HepG2 (cell line): ENCODE results near the gene PPRC1. TPM values are rescaled to one million over a fixed set of nuclear protein-coding genes. Genes with fewer than 3 reads are reported as not detected.

ENCODE experiments used
- ARNT ChIP-seq: fragments of 450-650 bp; IDR thresholded peaks from 2 replicates; pipeline ENCODE4 v1.6.1; 2017
- CAMTA2 ChIP-seq: sonication (generic); formaldehyde crosslinking; IDR thresholded peaks from 2 replicates; pipeline ENCODE4 v1.4.0; 2020; ENCODE audit warnings: mild to moderate bottlenecking, missing genetic modification reagents, borderline replicate concordance
- CCDC6 ChIP-seq: sonication (generic); formaldehyde crosslinking; IDR thresholded peaks from 2 replicates; pipeline ENCODE4 v1.8.1; 2022; ENCODE audit warnings: mild to moderate bottlenecking, missing genetic modification reagents, moderate library complexity
- CEBPG ChIP-seq: IDR thresholded peaks from 2 replicates; pipeline ENCODE4 v1.6.1; 2016
- HOXA9 ChIP-seq: sonication (generic); formaldehyde crosslinking; IDR thresholded peaks from 2 replicates; pipeline ENCODE4 v1.8.1; 2022; ENCODE audit warnings: missing genetic modification reagents, mild to moderate bottlenecking, moderate library complexity, borderline replicate concordance
- MAF1 ChIP-seq: sonication (generic); formaldehyde crosslinking; IDR thresholded peaks from 2 replicates; pipeline ENCODE4 v1.5.0; 2020; ENCODE audit warnings: missing genetic modification reagents, borderline replicate concordance
- NFIC ChIP-seq: IDR thresholded peaks from 2 replicates; pipeline ENCODE4 v1.6.1; 2012; ENCODE audit warnings: mild to moderate bottlenecking, low read length, inconsistent platforms
- RFX3 ChIP-seq: IDR thresholded peaks from 2 replicates; pipeline ENCODE4 v1.6.1; 2016; ENCODE audit warnings: missing biosample characterization, missing genetic modification reagents
- SMYD3 ChIP-seq: sonication (generic); formaldehyde crosslinking; IDR thresholded peaks from 2 replicates; pipeline ENCODE4 v1.8.1; 2023; ENCODE audit warnings: mild to moderate bottlenecking, missing genetic modification reagents
- TAF15 ChIP-seq: fragments of 200-400 bp; formaldehyde crosslinking; IDR thresholded peaks from one replicate; pipeline ENCODE4 v1.6.1; 2018; ENCODE audit warnings: mild to moderate bottlenecking, low read depth, low read length; ENCODE audit not compliant: poor library complexity, severe bottlenecking
- TBP ChIP-seq: sonication (generic); formaldehyde crosslinking; IDR thresholded peaks from 2 replicates; pipeline ENCODE4 v1.5.0; 2020; ENCODE audit warnings: missing genetic modification reagents
- TSC22D2 ChIP-seq: sonication (generic); formaldehyde crosslinking; IDR thresholded peaks from 2 replicates; pipeline ENCODE4 v1.5.1; 2020; ENCODE audit warnings: missing genetic modification reagents, mild to moderate bottlenecking, borderline replicate concordance
- ZFP1 ChIP-seq: IDR thresholded peaks from 2 replicates; pipeline ENCODE4 v1.6.1; 2016
- ZNF276 ChIP-seq: sonication (generic); formaldehyde crosslinking; IDR thresholded peaks from 2 replicates; pipeline ENCODE4 v1.4.0; 2020; ENCODE audit warnings: mild to moderate bottlenecking, low read depth, missing genetic modification reagents
- ZNF512 ChIP-seq: sonication (generic); formaldehyde crosslinking; IDR thresholded peaks from 2 replicates; pipeline ENCODE4 v1.4.0; 2020; ENCODE audit warnings: mild to moderate bottlenecking, missing genetic modification reagents
- ZNF703 ChIP-seq: sonication (generic); formaldehyde crosslinking; IDR thresholded peaks from 2 replicates; pipeline ENCODE4 v1.5.1; 2020; ENCODE audit warnings: missing genetic modification reagents, mild to moderate bottlenecking, moderate library complexity, borderline replicate concordance
- ZNF709 ChIP-seq: sonication (generic); formaldehyde crosslinking; IDR thresholded peaks from 2 replicates; pipeline ENCODE4 v1.5.0; 2020; ENCODE audit warnings: mild to moderate bottlenecking, missing genetic modification reagents
- ZNF761 ChIP-seq: sonication (generic); formaldehyde crosslinking; conservative IDR thresholded peaks from 2 replicates; pipeline ENCODE4 v1.4.0; 2020; ENCODE audit warnings: mild to moderate bottlenecking, missing genetic modification reagents
- ZSCAN21 ChIP-seq: sonication (generic); formaldehyde crosslinking; IDR thresholded peaks from 2 replicates; pipeline ENCODE4 v1.8.0; 2022; ENCODE audit warnings: mild to moderate bottlenecking, missing genetic modification reagents, moderate library complexity, borderline replicate concordance
- polyA plus RNA-seq, 8 experiments: library from polyadenylated mRNA; depleted of rRNA in 3 of 8; stranded (reverse) in 7 of 8; unstranded in 1 of 8; fragments of >200 nt; fragmentation: Illumina TruSeq in 4 of 8; extraction: Trizol in 4 of 8; gene quantifications; 2 replicates each; pipeline versions ENCODE4 v1.2.1 to v1.2.3, GENCODE V29; 2011 to 2016; ENCODE audit warnings: low read depth in 4 of 8, missing spikeins in 1 of 8, mixed read lengths in 1 of 8; ENCODE audit not compliant: insufficient read depth in 1 of 8
- total RNA-seq, 5 experiments: library from RNA; depleted of rRNA; stranded (reverse); fragments of >200 nt; fragmentation: Illumina TruSeq; extraction: Trizol; gene quantifications; 2 replicates each; pipeline ENCODE4 v1.2.3, GENCODE V29; 2016; ENCODE audit warnings: low read depth in 1 of 5
- TF ChIP-seq, protein P1 (sequence below): sonication (generic); formaldehyde crosslinking; IDR thresholded peaks from 2 replicates; pipeline ENCODE4 v1.4.0; 2020; ENCODE audit warnings: missing genetic modification reagents, borderline replicate concordance

Gene PPRC1
- total and polyA plus RNA-seq, 2 of the 13 experiments (the other 11 are each of a cell fraction or from before 2014, with no cell fraction given), result 18.7 to 24.2 TPM

DNA sequence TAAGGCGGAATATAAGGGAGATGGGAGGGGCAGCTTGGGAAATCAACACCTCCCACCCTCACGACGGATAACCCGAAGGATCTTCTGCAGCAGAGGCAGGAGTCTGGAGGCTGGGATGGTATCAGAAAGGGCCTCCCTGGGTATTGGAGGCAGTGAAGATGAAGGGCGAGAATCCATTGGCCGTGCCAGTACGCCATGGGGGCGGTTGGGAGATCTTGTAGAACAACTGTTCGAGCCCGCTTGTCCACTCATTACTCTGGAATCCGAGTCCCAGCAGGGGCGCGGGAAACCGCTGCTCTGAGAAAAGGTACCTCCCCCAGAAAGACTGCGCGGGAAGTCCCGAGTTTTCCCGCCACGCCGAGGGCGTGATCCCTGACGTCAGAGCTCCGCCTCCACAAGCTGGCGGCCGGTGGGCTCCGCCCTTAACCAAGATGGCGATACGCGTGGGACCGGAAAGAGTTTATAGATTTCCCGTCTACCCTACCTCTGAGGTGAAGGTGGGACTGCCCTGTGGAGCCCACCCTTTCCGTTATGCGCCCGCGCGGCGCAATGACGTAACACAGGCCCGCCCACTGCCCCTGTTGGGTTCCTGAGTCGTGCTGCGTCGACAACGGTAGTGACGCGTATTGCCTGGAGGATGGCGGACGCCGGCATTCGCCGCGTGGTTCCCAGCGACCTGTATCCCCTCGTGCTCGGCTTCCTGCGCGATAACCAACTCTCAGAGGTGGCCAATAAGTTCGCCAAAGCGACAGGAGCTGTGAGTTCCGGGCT is 19.1 kb downstream of the PPRC1 start, which contains the start of gene NOLC1 (continued):
- TF ChIP-seq CCDC6 (CRISPR knock-in tag) (peak; percentile 68; the same call in 1 of the 2 replicates), CAMTA2 (CRISPR knock-in tag) (0 out of 2 replicates have a peak, but pooled peaks have one; percentile 56), ZNF512 (no peak), ZFP1 (CRISPR knock-in tag) (peak; percentile 85; the same call in 1 of the 2 replicates), NFIC (no peak; the same call in 1 of the 2 replicates), ZNF703 (CRISPR knock-in tag) (0 out of 2 replicates have a peak, but pooled peaks have one; percentile 73), ZSCAN21 (no peak; the same call in 1 of the 2 replicates), ZNF709 (CRISPR knock-in tag) (peak; percentile 97; the same call in 1 of the 2 replicates), CEBPG (CRISPR knock-in tag) (peak; percentile 82), SMYD3 (CRISPR knock-in tag) (peak; percentile 89), TBP (CRISPR knock-in tag) (0 out of 2 replicates have a peak, but pooled peaks have one; percentile 18), MAF1 (CRISPR knock-in tag) (0 out of 2 replicates have a peak, but pooled peaks have one; percentile 14), RFX3 (no peak), ZNF761 (CRISPR knock-in tag) (peak; percentile 53; the same call in 1 of the 2 replicates), TSC22D2 (CRISPR knock-in tag) (peak; percentile 71; the same call in 1 of the 2 replicates), TAF15 (no peak), ZNF276 (CRISPR knock-in tag) (no peak), HOXA9 (peak; percentile 70; the same call in 1 of the 2 replicates), ARNT (no peak)
- TF ChIP-seq, protein P1, sequence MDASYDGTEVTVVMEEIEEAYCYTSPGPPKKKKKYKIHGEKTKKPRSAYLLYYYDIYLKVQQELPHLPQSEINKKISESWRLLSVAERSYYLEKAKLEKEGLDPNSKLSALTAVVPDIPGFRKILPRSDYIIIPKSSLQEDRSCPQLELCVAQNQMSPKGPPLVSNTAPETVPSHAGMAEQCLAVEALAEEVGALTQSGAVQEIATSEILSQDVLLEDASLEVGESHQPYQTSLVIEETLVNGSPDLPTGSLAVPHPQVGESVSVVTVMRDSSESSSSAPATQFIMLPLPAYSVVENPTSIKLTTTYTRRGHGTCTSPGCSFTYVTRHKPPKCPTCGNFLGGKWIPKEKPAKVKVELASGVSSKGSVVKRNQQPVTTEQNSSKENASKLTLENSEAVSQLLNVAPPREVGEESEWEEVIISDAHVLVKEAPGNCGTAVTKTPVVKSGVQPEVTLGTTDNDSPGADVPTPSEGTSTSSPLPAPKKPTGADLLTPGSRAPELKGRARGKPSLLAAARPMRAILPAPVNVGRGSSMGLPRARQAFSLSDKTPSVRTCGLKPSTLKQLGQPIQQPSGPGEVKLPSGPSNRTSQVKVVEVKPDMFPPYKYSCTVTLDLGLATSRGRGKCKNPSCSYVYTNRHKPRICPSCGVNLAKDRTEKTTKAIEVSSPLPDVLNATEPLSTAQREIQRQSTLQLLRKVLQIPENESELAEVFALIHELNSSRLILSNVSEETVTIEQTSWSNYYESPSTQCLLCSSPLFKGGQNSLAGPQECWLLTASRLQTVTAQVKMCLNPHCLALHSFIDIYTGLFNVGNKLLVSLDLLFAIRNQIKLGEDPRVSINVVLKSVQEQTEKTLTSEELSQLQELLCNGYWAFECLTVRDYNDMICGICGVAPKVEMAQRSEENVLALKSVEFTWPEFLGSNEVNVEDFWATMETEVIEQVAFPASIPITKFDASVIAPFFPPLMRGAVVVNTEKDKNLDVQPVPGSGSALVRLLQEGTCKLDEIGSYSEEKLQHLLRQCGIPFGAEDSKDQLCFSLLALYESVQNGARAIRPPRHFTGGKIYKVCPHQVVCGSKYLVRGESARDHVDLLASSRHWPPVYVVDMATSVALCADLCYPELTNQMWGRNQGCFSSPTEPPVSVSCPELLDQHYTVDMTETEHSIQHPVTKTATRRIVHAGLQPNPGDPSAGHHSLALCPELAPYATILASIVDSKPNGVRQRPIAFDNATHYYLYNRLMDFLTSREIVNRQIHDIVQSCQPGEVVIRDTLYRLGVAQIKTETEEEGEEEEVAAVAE, result no peak; the same call in 1 of the 2 replicates
